ENCODE data around the gene SLC35B4. TPM values are rescaled to one million over a fixed set of nuclear protein-coding genes. Genes with fewer than 3 reads are reported as not detected.

The SLC35B4 gene
- total RNA-seq, 1 experiment from 2014 or later, result 13.3 TPM

DNA sequence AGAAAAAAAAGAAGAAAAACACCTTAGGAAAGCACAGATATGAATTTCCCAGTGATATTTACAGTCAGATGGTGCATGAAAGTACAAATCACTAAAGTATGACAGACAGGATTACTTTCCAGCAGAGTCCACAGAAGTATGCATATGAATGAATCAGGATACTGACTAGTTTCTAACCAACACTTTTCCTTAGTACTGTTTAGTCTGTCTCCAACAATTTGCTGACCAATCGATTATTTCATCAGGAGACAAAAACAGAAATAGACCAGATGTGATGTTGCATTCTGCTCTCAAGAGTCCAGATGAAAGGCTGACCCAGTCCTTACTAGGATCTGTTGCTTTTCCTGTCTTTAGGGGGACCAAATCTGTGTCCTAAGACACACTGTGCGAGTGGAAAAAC is 14.6 kb downstream of the SLC35B4 start:
- DNase-seq, result no peak
- TF ChIP-seq, protein P1, sequence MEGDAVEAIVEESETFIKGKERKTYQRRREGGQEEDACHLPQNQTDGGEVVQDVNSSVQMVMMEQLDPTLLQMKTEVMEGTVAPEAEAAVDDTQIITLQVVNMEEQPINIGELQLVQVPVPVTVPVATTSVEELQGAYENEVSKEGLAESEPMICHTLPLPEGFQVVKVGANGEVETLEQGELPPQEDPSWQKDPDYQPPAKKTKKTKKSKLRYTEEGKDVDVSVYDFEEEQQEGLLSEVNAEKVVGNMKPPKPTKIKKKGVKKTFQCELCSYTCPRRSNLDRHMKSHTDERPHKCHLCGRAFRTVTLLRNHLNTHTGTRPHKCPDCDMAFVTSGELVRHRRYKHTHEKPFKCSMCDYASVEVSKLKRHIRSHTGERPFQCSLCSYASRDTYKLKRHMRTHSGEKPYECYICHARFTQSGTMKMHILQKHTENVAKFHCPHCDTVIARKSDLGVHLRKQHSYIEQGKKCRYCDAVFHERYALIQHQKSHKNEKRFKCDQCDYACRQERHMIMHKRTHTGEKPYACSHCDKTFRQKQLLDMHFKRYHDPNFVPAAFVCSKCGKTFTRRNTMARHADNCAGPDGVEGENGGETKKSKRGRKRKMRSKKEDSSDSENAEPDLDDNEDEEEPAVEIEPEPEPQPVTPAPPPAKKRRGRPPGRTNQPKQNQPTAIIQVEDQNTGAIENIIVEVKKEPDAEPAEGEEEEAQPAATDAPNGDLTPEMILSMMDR (IDR thresholded peaks at IDR 0.05; ENCODE audit: unreplicated experiment), result no peak

DNA sequence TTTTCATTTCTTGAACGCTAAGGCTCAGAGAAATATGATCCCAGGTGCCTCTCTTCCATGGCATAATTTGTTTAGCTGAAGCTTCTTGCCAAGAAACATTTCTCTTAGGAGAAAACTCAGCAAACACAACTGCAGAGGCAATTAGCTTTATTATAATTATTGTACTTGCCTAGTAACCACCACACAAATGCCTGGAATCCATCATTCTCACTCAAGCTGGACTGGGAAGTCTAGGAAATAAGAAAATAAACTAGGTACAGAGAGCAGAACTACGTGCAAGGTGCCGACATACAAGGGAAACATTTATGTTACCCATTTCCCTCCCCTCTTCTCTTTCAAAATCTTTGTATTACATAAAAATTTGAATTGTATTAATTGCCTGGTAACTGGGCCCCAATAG is 15.1 kb downstream of the SLC35B4 start:
- BruUV-seq (replicated peaks), result no TSS peak
- H3K4me3 Mint-ChIP-seq (ENCODE audit: low read depth, unreplicated experiment), result no peak overlapping the region
- no peaks in the 10 kb centered on the region for H3K4me1 Mint-ChIP-seq (ENCODE audit: low read depth, unreplicated experiment)
- no peaks in the 10 kb centered on the region for H3K27me3 Mint-ChIP-seq (ENCODE audit: unreplicated experiment)
- intact Hi-C loops (cut with micrococcal nuclease; ENCODE audit: unreplicated experiment), result no loop called here
- H3K27ac Mint-ChIP-seq (ENCODE audit: unreplicated experiment), result no peak overlapping the region
- TF ChIP-seq, protein P1 (IDR thresholded peaks at IDR 0.05; ENCODE audit: unreplicated experiment), result no peak
- no peak for DNase-seq
- H3K36me3 Mint-ChIP-seq (ENCODE audit: insufficient read depth, unreplicated experiment), result peaks cover 10% of the 10 kb centered on the region
- no peaks in the 10 kb centered on the region for H3K9me3 Mint-ChIP-seq (ENCODE audit: low read depth, unreplicated experiment)
- CTCF ChIA-PET, result no interaction called here

More for the DNA sequence above, 14.6 kb downstream of the SLC35B4 start:
- Mint-ChIP-seq H3K27ac (ENCODE audit: unreplicated experiment) (no peak overlapping the region), H3K36me3 (ENCODE audit: insufficient read depth, unreplicated experiment) (peaks cover 10% of the 10 kb centered on the region), H3K9me3 (ENCODE audit: low read depth, unreplicated experiment) (no peaks in the 10 kb centered on the region), H3K27me3 (ENCODE audit: unreplicated experiment) (no peaks in the 10 kb centered on the region), H3K4me3 (ENCODE audit: low read depth, unreplicated experiment) (no peak overlapping the region), H3K4me1 (ENCODE audit: low read depth, unreplicated experiment) (no peaks in the 10 kb centered on the region)
- BruUV-seq (replicated peaks), result no TSS peak
- CTCF ChIA-PET, result no interaction called here
- intact Hi-C loops (cut with micrococcal nuclease; ENCODE audit: unreplicated experiment), result no loop called here

DNA sequence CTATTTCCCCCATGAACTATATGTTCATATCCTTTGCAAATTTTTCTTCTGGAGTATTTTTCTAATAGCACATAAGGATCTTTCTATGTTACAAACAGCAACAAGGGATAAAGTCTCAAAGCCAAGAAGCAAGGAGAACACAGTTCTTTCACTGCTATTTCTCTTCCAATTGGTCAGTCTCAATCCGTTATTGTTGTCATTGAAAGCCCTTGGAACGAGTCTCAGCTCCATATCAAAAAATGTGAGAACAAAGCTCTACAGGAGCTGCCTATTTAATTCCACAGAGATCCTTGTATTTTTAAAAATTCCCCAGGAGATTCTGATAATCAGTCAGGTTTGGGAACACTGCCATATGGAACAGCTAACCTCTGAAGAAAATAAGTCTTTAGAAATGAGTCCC is 15.7 kb downstream of the SLC35B4 start:
- no peak overlapping the region for H3K27ac Mint-ChIP-seq (ENCODE audit: unreplicated experiment)
- intact Hi-C loops (cut with micrococcal nuclease; ENCODE audit: unreplicated experiment), result no loop called here
- H3K36me3 Mint-ChIP-seq (ENCODE audit: insufficient read depth, unreplicated experiment), result peaks cover 10% of the 10 kb centered on the region

DNA sequence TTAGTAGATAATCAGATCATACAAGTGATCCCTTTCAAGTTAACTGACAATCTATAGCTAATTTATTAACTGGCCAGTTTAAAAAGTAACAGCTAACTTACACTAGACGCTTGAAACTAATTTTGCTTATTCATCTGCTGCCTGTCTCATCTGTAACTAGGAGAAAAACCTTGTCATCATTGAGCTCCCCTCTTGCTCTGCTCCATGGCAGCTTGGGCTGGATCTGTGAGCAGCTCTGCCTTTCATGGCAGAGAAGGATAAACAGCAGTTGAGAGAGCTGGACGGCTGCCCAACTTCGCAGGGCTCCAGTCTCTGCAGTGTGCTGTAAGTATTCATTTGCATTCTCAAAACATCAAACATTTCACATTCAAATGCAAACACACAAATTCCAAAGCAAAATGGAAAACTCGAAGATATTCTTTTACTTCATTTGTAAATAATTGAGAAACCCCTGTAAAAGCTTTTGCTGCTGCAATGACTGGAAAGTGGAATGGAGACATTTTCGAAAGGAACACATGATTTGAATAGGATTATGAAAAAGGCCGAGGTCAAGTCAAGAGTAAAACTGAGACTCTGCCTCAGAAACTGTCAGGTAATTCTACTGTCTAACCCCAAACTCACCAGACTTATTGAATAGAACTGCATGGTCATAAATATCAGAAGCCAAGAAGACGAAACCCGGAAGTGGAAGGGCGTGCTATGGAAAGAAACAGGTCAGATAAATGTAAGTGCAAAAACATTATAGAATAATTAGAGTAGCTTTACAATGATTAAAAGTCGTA is 17.6 kb downstream of the SLC35B4 start:
- TF ChIP-seq, protein P1 (IDR thresholded peaks at IDR 0.05; ENCODE audit: unreplicated experiment), result no peak
- no peak for DNase-seq
- no peaks in the 10 kb centered on the region for H3K9me3 Mint-ChIP-seq (ENCODE audit: low read depth, unreplicated experiment)
- H3K27ac Mint-ChIP-seq (ENCODE audit: unreplicated experiment), result no peak overlapping the region
- CTCF ChIA-PET, result no interaction called here
- H3K27me3 Mint-ChIP-seq (ENCODE audit: unreplicated experiment), result no peaks in the 10 kb centered on the region
- peaks cover 6% of the 10 kb centered on the region for H3K36me3 Mint-ChIP-seq (ENCODE audit: insufficient read depth, unreplicated experiment)
- H3K4me1 Mint-ChIP-seq (ENCODE audit: low read depth, unreplicated experiment), result no peaks in the 10 kb centered on the region
- intact Hi-C loops (cut with micrococcal nuclease; ENCODE audit: unreplicated experiment), result no loop called here
- no TSS peak for BruUV-seq (replicated peaks)
- H3K4me3 Mint-ChIP-seq (ENCODE audit: low read depth, unreplicated experiment), result no peak overlapping the region

More for the DNA sequence above, 15.7 kb downstream of the SLC35B4 start:
- H3K9me3 Mint-ChIP-seq (ENCODE audit: low read depth, unreplicated experiment), result no peaks in the 10 kb centered on the region
- CTCF ChIA-PET, result no interaction called here
- BruUV-seq (replicated peaks), result no TSS peak
- TF ChIP-seq, protein P1 (IDR thresholded peaks at IDR 0.05; ENCODE audit: unreplicated experiment), result no peak
- no peaks in the 10 kb centered on the region for H3K27me3 Mint-ChIP-seq (ENCODE audit: unreplicated experiment)
- H3K4me1 Mint-ChIP-seq (ENCODE audit: low read depth, unreplicated experiment), result no peaks in the 10 kb centered on the region
- no peak for DNase-seq
- H3K4me3 Mint-ChIP-seq (ENCODE audit: low read depth, unreplicated experiment), result no peak overlapping the region

All from Calu3 (cell line).